WTC11 (cell line): Measurements from ENCODE around the gene C5orf58. TPM values are rescaled to one million over a fixed set of nuclear protein-coding genes. Genes with fewer than 3 reads are reported as not detected.
A peak's percentile ranks its signal among the peaks of the same experiment; 100 is the strongest.

Experiments
- ATAC-seq: fragments of 200-7000 bp; cut with Tn5 transposase; 2 replicates; pipeline ENCODE4 v1.10.0; 2021; ENCODE audit warnings: mild to moderate bottlenecking, moderate library complexity
- CTCF ChIA-PET: fragments of 300-600 bp; sonication (Branson Sonifier 250); formaldehyde crosslinking; loops from one replicate; lab custom pipeline; 2021; ENCODE audit warnings: antibody characterized with exemption; lab: Charles Lee
- POLR2A ChIA-PET: fragments of 350-600 bp; sonication (Branson Sonifier 250); formaldehyde crosslinking; loops from one replicate; lab custom pipeline; 2021; ENCODE audit warnings: antibody characterized with exemption; lab: Charles Lee
- DNase-seq: peaks from one replicate; pipeline ENCODE4 v3.0.0; 2021; ENCODE audit warnings: low spot score
- H3K27ac Mint-ChIP-seq: 2 replicates; pipeline ENCODE4 v1.8.0; 2021; ENCODE audit warnings: mixed read lengths
- H3K27me3 Mint-ChIP-seq: 2 replicates; pipeline ENCODE4 v1.8.0; 2021; ENCODE audit warnings: low read depth, mild to moderate bottlenecking, moderate library complexity, mixed read lengths
- H3K36me3 Mint-ChIP-seq: 2 replicates; pipeline ENCODE4 v1.8.0; 2021; ENCODE audit warnings: mixed read lengths
- H3K4me1 Mint-ChIP-seq: 2 replicates; pipeline ENCODE4 v1.8.0; 2022; ENCODE audit warnings: mixed read lengths
- H3K4me3 Mint-ChIP-seq: 2 replicates; pipeline ENCODE4 v1.8.0; 2021; ENCODE audit warnings: mild to moderate bottlenecking, moderate library complexity, mixed read lengths
- H3K9me3 Mint-ChIP-seq: 2 replicates; pipeline ENCODE4 v1.8.0; 2021; ENCODE audit warnings: mixed read lengths
- AFF4 ChIP-seq: sonication (generic); formaldehyde crosslinking; IDR thresholded peaks from 2 replicates; pipeline ENCODE4 v1.8.1; 2023; ENCODE audit warnings: mild to moderate bottlenecking, missing genetic modification reagents, borderline replicate concordance
- CBFB ChIP-seq: sonication (generic); formaldehyde crosslinking; IDR thresholded peaks from 2 replicates; pipeline ENCODE4 v1.8.1; 2022; ENCODE audit warnings: mild to moderate bottlenecking, low read depth, missing genetic modification reagents
- E2F4 ChIP-seq: sonication (generic); formaldehyde crosslinking; IDR thresholded peaks from 2 replicates; pipeline ENCODE4 v1.8.1; 2022; ENCODE audit warnings: low read depth, mild to moderate bottlenecking, moderate library complexity, missing genetic modification reagents, borderline replicate concordance
- GTF2I ChIP-seq: fragments of 250-450 bp; sonication (Bioruptor Pico); conservative IDR thresholded peaks from 2 replicates; pipeline ENCODE4 v1.4.0; 2021; ENCODE audit warnings: mild to moderate bottlenecking
- HMGA2 ChIP-seq: fragments of 250-450 bp; sonication (Bioruptor Pico); IDR thresholded peaks from 2 replicates; pipeline ENCODE4 v1.4.0; 2021; ENCODE audit warnings: mild to moderate bottlenecking, moderate library complexity
- JAZF1 ChIP-seq: fragments of 250-450 bp; sonication (Bioruptor Pico); IDR thresholded peaks from 2 replicates; pipeline ENCODE4 v1.9.0; 2021; ENCODE audit warnings: moderate library complexity, mild to moderate bottlenecking, inconsistent platforms
- MAX ChIP-seq: sonication (generic); formaldehyde crosslinking; IDR thresholded peaks from 2 replicates; pipeline ENCODE4 v1.8.0; 2022; ENCODE audit warnings: mild to moderate bottlenecking, missing genetic modification reagents
- NFATC4 ChIP-seq: fragments of 250-450 bp; sonication (Bioruptor Pico); IDR thresholded peaks from 2 replicates; pipeline ENCODE4 v1.9.0; 2021; ENCODE audit warnings: mild to moderate bottlenecking
- NR1H2 ChIP-seq: sonication (generic); formaldehyde crosslinking; IDR thresholded peaks from 2 replicates; pipeline ENCODE4 v1.9.0; 2021; ENCODE audit warnings: mild to moderate bottlenecking, moderate library complexity, missing genetic modification reagents
- SMAD3 ChIP-seq: sonication (generic); formaldehyde crosslinking; IDR thresholded peaks from 2 replicates; pipeline ENCODE4 v1.8.0; 2022; ENCODE audit warnings: missing genetic modification reagents, mild to moderate bottlenecking, borderline replicate concordance
- TEAD1 ChIP-seq: sonication (generic); formaldehyde crosslinking; IDR thresholded peaks from 2 replicates; pipeline ENCODE4 v1.8.0; 2022; ENCODE audit warnings: mild to moderate bottlenecking, missing genetic modification reagents
- TP53 ChIP-seq: sonication (generic); formaldehyde crosslinking; IDR thresholded peaks from 2 replicates; pipeline ENCODE4 v1.8.1; 2023; ENCODE audit warnings: mild to moderate bottlenecking, missing genetic modification reagents
- ZNF317 ChIP-seq: sonication (generic); formaldehyde crosslinking; IDR thresholded peaks from 2 replicates; pipeline ENCODE4 v1.8.1; 2023; ENCODE audit warnings: low read depth, mild to moderate bottlenecking, moderate library complexity, missing genetic modification reagents, borderline replicate concordance
- ZNF416 ChIP-seq: fragments of 250-450 bp; sonication (Bioruptor Pico); IDR thresholded peaks from 2 replicates; pipeline ENCODE4 v1.9.0; 2021; ENCODE audit warnings: mild to moderate bottlenecking, inconsistent platforms
- ZNF425 ChIP-seq: fragments of 250-450 bp; sonication (Bioruptor Pico); conservative IDR thresholded peaks from 2 replicates; pipeline ENCODE4 v1.9.0; 2021; ENCODE audit warnings: mild to moderate bottlenecking
- total RNA-seq: library from RNA; stranded (reverse); gene quantifications from 3 replicates; pipeline ENCODE4 v1.2.3, GENCODE V29; 2021

C5orf58 gene
- total RNA-seq, 1 experiment from 2014 or later, result 2.0 TPM

GRCh38 chr5:170219615-170220014, 13.2 kb upstream of the C5orf58 start:
- TF ChIP-seq ZNF416 (CRISPR knock-in tag), result no peak
- no peak for TF ChIP-seq HMGA2
- no peak for TF ChIP-seq E2F4 (CRISPR knock-in tag)
- DNase-seq (no peak), ATAC-seq (no peak)
- H3K4me1 Mint-ChIP-seq, result peaks cover 45% of the 10 kb centered on the region
- H3K27me3 Mint-ChIP-seq, result peaks cover 22% of the 10 kb centered on the region
- no peak overlapping the region for H3K27ac Mint-ChIP-seq
- POLR2A ChIA-PET, result no interaction called here
- H3K4me3 Mint-ChIP-seq, result no peak overlapping the region
- no peaks in the 10 kb centered on the region for H3K36me3 Mint-ChIP-seq
- no peaks in the 10 kb centered on the region for H3K9me3 Mint-ChIP-seq
- CTCF ChIA-PET, result interaction anchor here (1.5 to 1.6 kb wide), 2 partner anchors 36 to 128 kb away, joined by 3 to 5 read pairs; no protein-coding TSS in a partner anchor

GRCh38 chr5:170220191-170220590, 12.6 kb upstream of the C5orf58 start:
- Mint-ChIP-seq H3K27me3 (peaks cover 22% of the 10 kb centered on the region), H3K36me3 (no peaks in the 10 kb centered on the region), H3K4me3 (no peak overlapping the region), H3K27ac (no peak overlapping the region), H3K9me3 (no peaks in the 10 kb centered on the region), H3K4me1 (peaks cover 51% of the 10 kb centered on the region)
- ChIA-PET POLR2A (no interaction called here), CTCF (interaction anchor here (1.0 to 1.8 kb wide), 6 partner anchors 33 to 393 kb away, joined by 3 to 12 read pairs (median 5); no protein-coding TSS in a partner anchor)
- ATAC-seq (no peak), DNase-seq (no peak)
- TF ChIP-seq ZNF317, result no peak
- TF ChIP-seq MAX, result no peak
- TF ChIP-seq ZNF425 (CRISPR knock-in tag), result no peak
- TF ChIP-seq JAZF1 (CRISPR knock-in tag), result no peak
- TF ChIP-seq SMAD3 (CRISPR knock-in tag), result no peak
- TF ChIP-seq CBFB (CRISPR knock-in tag), result no peak
- no peak for TF ChIP-seq GTF2I
- TF ChIP-seq NFATC4 (CRISPR knock-in tag), result no peak
- no peak for TF ChIP-seq TP53 (CRISPR knock-in tag)
- TF ChIP-seq NR1H2, result no peak

- TF ChIP-seq AFF4, result no peak
- no peak for TF ChIP-seq TEAD1
- DNase-seq (no peak), ATAC-seq (peak; percentile 73)
- ChIA-PET CTCF (interaction anchor here (0.6 to 1.8 kb wide), 21 partner anchors 13 to 412 kb away, joined by 3 to 12 read pairs (median 3); no protein-coding TSS in a partner anchor), POLR2A (interaction anchor here (0.7 kb wide), 1 partner anchor 182 kb away, joined by 3 read pairs; no protein-coding TSS in a partner anchor)
- no peak overlapping the region for H3K27ac Mint-ChIP-seq
- H3K4me1 Mint-ChIP-seq, result peaks cover 57% of the 10 kb centered on the region
- H3K9me3 Mint-ChIP-seq, result no peaks in the 10 kb centered on the region
- peaks cover 19% of the 10 kb centered on the region for H3K27me3 Mint-ChIP-seq
- H3K4me3 Mint-ChIP-seq, result no peak overlapping the region
- H3K36me3 Mint-ChIP-seq, result no peaks in the 10 kb centered on the region
Measured at GRCh38 chr5:170221327-170221741, 11.5 kb upstream of the C5orf58 start.
